A673 (cell line): ENCODE measurements around the gene OXCT1. TPM values are rescaled to one million over a fixed set of nuclear protein-coding genes. Genes with fewer than 3 reads are reported as not detected.
"Not testable (repeated sequence)": the region's sequence is repeated elsewhere in the genome, so short reads cannot be mapped to it uniquely, and the experiment has no call there.

Source experiments
- BruUV-seq: library from RNA; stranded (reverse); fragments of 400-500 nt; replicated peaks from 2 replicates; lab custom pipeline; 2021; lab: Mats Ljungman, UMichigan
- CTCF ChIA-PET: fragments of 300-600 bp; sonication (Branson Sonifier 250); formaldehyde crosslinking; loops from one replicate; lab custom pipeline; 2022; ENCODE audit warnings: antibody characterized with exemption; lab: Charles Lee
- POLR2A ChIA-PET: fragments of 300-600 bp; sonication (Branson Sonifier 250); formaldehyde crosslinking; loops from one replicate; lab custom pipeline; 2022; ENCODE audit warnings: antibody characterized with exemption; ENCODE audit not compliant: low non-redundant PET; lab: Charles Lee
- DNase-seq: peaks from one replicate; pipeline ENCODE4 v3.0.0-alpha.2; 2015; ENCODE audit warnings: low spot score
- H3K27ac ChIP-seq: fragments of 200-600 bp; sonication (generic); 2 replicates; pipeline ENCODE4 v1.5.1; 2016; ENCODE audit warnings: mixed run types, low read depth, mild to moderate bottlenecking, mixed read lengths, antibody characterized with exemption, low read length; ENCODE audit not compliant: poor library complexity, severe bottlenecking
- H3K27me3 ChIP-seq: fragments of 200-600 bp; sonication (generic); replicated peaks from 2 replicates; pipeline ENCODE4 v1.6.1; 2017; ENCODE audit warnings: mixed run types, low read depth, mild to moderate bottlenecking, mixed read lengths, antibody characterized with exemption, low read length; ENCODE audit not compliant: insufficient read depth, poor library complexity
- H3K36me3 ChIP-seq: fragments of 200-600 bp; sonication (generic); 2 replicates; pipeline ENCODE4 v1.6.1; 2016; ENCODE audit warnings: mixed run types, mild to moderate bottlenecking, mixed read lengths, antibody characterized with exemption, low read length; ENCODE audit not compliant: insufficient read depth, poor library complexity, severe bottlenecking
- H3K4me1 ChIP-seq: fragments of 200-600 bp; sonication (generic); 2 replicates; pipeline ENCODE4 v1.6.1; 2017; ENCODE audit warnings: mixed run types, mild to moderate bottlenecking, mixed read lengths, antibody characterized with exemption, low read length; ENCODE audit not compliant: insufficient read depth, poor library complexity, severe bottlenecking
- H3K4me3 ChIP-seq: fragments of 200-600 bp; sonication (generic); 2 replicates; pipeline ENCODE4 v1.5.1; 2016; ENCODE audit warnings: low read depth, mixed run types, mild to moderate bottlenecking, mixed read lengths, low read length; ENCODE audit not compliant: poor library complexity, severe bottlenecking
- H3K9me3 ChIP-seq: fragments of 200-600 bp; sonication (generic); 2 replicates; pipeline ENCODE4 v1.6.1; 2016; ENCODE audit warnings: mixed run types, low read depth, mild to moderate bottlenecking, mixed read lengths, antibody characterized with exemption, low read length; ENCODE audit not compliant: poor library complexity, severe bottlenecking
- EZH2 ChIP-seq: fragments of 200-600 bp; sonication (generic); IDR thresholded peaks from 2 replicates; pipeline ENCODE4 v1.6.1; 2017; ENCODE audit warnings: borderline replicate concordance, low read depth, mild to moderate bottlenecking, mixed read lengths, antibody characterized with exemption, low read length; ENCODE audit not compliant: poor library complexity, severe bottlenecking
- intact Hi-C: fragments of 100-400 bp; cut with micrococcal nuclease; formaldehyde crosslinking; loops from one replicate; pipeline ENCODE4 v1.10.0; 2022; ENCODE audit not compliant: unreplicated experiment
- total RNA-seq: library from RNA; stranded (reverse); gene quantifications from 2 replicates; pipeline ENCODE4 v1.2.3, GENCODE V29; 2021
- TF ChIP-seq, protein P1 (sequence below): fragments of 300-800, 200-600 bp; sonication (generic); conservative IDR thresholded peaks from 2 replicates; pipeline ENCODE4 v1.5.1; 2017; ENCODE audit warnings: low read depth, mild to moderate bottlenecking, antibody characterized with exemption, low read length, moderate library complexity, mixed read lengths

OXCT1 gene
- total RNA-seq, 1 experiment from 2014 or later, result 48.4 TPM

DNA sequence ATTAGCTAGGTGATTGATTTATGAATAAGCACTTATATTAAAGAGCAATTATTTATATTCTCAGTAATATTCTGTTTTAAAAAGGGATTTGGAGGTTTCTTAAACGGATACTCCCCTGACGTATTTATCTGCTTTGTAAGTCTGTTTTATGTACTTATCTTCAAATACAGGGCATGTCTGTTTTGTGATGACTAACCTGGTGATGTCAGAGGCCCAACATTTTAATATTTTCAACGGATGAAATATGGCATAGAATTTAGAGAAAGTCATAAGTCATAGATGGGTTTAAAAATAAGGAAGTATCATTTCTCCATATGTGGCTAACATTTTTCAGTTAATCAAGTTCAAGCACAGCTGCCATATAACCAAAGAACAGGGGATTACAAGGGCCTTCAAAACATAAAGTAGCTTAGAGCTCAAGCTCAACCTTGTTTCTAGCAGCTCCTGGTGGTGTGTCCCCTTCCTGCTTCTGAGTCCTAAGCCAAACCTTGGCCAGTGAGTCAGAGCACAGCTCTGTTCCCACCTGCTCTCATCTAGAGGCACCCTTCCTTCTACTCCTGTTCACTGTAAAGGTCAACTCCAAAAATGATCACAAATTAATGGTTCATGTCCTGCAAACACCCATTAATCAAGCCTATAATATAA, 131.4 kb downstream of the OXCT1 start:
- CTCF ChIA-PET, result no interaction called here
- no peaks in the 10 kb centered on the region for H3K9me3 ChIP-seq
- H3K27ac ChIP-seq, result no peak overlapping the region
- no peak for TF ChIP-seq EZH2
- TF ChIP-seq, protein P1, sequence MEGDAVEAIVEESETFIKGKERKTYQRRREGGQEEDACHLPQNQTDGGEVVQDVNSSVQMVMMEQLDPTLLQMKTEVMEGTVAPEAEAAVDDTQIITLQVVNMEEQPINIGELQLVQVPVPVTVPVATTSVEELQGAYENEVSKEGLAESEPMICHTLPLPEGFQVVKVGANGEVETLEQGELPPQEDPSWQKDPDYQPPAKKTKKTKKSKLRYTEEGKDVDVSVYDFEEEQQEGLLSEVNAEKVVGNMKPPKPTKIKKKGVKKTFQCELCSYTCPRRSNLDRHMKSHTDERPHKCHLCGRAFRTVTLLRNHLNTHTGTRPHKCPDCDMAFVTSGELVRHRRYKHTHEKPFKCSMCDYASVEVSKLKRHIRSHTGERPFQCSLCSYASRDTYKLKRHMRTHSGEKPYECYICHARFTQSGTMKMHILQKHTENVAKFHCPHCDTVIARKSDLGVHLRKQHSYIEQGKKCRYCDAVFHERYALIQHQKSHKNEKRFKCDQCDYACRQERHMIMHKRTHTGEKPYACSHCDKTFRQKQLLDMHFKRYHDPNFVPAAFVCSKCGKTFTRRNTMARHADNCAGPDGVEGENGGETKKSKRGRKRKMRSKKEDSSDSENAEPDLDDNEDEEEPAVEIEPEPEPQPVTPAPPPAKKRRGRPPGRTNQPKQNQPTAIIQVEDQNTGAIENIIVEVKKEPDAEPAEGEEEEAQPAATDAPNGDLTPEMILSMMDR, result no peak
- H3K4me1 ChIP-seq, result no peaks in the 10 kb centered on the region
- POLR2A ChIA-PET, result no interaction called here
- no peaks in the 10 kb centered on the region for H3K36me3 ChIP-seq
- no peak for DNase-seq
- H3K4me3 ChIP-seq, result no peak overlapping the region
- BruUV-seq, result no TSS peak
- intact Hi-C loops, result no loop called here
- H3K27me3 ChIP-seq, result no peaks in the 10 kb centered on the region

GRCh38 chr5:41736641-41737040, 133.6 kb downstream of the OXCT1 start:
- DNase-seq, result no peak
- no TSS peak for BruUV-seq
- intact Hi-C loops, result no loop called here
- ChIA-PET POLR2A (no interaction called here), CTCF (no interaction called here)
- no peaks in the 10 kb centered on the region for H3K9me3 ChIP-seq
- H3K36me3 ChIP-seq, result no peaks in the 10 kb centered on the region
- H3K27me3 ChIP-seq, result no peaks in the 10 kb centered on the region
- no peaks in the 10 kb centered on the region for H3K4me1 ChIP-seq
- H3K27ac ChIP-seq, result no peak overlapping the region
- no peak for TF ChIP-seq EZH2
- TF ChIP-seq, protein P1, result no peak
- no peak overlapping the region for H3K4me3 ChIP-seq

GRCh38 chr5:41735213-41735612, 135.0 kb downstream of the OXCT1 start:
- TF ChIP-seq, protein P1, result no peak
- TF ChIP-seq EZH2, result no peak
- POLR2A ChIA-PET, result no interaction called here

DNA sequence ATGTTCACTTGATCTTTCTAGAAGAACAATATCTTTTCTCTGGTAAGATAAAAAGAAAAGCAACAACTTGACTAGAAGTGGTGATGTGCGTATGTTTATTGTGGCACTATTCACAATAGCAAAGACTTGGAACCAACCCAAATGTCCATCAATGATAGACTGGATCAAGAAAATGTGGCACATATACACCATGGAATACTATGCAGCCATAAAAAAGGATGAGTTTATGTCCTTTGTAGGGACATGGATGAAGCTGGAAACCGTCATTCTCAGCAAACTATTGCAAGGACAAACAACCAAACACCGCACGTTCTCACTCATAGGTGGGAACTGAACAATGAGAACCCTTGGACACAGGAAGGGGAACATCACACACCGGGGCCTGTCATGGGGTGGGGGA, 140.8 kb downstream of the OXCT1 start:
- DNase-seq, H3K27ac ChIP-seq, H3K4me3 ChIP-seq, H3K27me3 ChIP-seq, intact Hi-C loops, CTCF ChIA-PET, H3K36me3 ChIP-seq, H3K4me1 ChIP-seq, BruUV-seq, POLR2A ChIA-PET, H3K9me3 ChIP-seq: not testable (repeated sequence)

More at GRCh38 chr5:41735213-41735612, 135.0 kb downstream of the OXCT1 start:
- no peak overlapping the region for H3K27ac ChIP-seq
- CTCF ChIA-PET, result no interaction called here
- H3K27me3 ChIP-seq, result no peaks in the 10 kb centered on the region
- intact Hi-C loops, result no loop called here
- DNase-seq, result no peak
- no peaks in the 10 kb centered on the region for H3K9me3 ChIP-seq
- H3K36me3 ChIP-seq, result no peaks in the 10 kb centered on the region
- BruUV-seq, result no TSS peak
- no peaks in the 10 kb centered on the region for H3K4me1 ChIP-seq
- H3K4me3 ChIP-seq, result no peak overlapping the region
